GM19328 (cell line): ENCODE data around the gene NMT2.

ENCODE experiments used
- ATAC-seq: cut with Tn5 transposase; IDR thresholded peaks from one replicate; pipeline ENCODE4 v1.9.1; 2021; ENCODE audit warnings: mild to moderate bottlenecking, moderate library complexity; ENCODE audit not compliant: unreplicated experiment

The NMT2 gene

DNA sequence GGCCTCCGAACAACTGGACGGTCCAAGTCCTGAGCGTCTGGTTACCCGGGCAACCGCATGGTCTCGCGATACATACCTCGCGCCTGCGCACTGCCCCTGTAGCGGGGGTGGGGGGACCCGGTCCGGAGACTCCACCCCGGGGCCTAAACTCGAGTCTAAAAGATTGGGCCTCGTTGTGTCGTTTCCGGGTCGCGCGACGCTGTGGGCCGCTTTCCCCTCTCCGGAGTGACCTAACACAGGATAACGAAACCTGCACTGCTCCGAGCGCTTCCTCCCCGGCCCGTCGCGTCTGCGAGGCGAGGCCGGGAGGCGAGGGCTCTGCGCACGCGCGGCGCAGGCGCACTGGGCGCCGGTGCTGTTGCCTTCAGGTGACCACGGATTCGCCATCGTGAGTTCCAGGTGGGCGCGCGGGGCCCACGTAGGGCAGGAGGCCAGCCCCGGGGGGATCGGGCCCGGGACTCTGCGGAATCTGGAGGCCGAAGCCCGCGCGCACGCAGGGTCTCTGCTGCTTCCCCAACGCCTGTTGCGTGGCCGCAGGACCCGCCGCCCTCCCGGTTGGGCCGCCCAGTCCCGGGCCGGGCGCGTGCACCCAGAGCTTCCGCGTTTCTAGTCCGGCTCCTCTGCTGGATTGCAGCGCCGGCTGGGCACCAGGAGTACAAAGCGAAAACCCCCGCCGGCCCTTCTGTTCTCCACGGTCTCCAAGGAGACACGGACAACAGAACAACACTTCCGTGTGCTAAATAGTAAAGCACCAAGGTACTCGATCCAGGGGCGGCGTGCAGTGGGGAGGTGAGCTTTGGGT, 71.3 kb downstream of the NMT2 start, which contains the start of gene RPP38:
Gene RPP38, plus strand, starts transcription at position 345 of the 802 bp plus-strand sequence. CDS start 5,960 bp downstream, outside the sequence.
- ATAC-seq, result peak; percentile 77

DNA sequence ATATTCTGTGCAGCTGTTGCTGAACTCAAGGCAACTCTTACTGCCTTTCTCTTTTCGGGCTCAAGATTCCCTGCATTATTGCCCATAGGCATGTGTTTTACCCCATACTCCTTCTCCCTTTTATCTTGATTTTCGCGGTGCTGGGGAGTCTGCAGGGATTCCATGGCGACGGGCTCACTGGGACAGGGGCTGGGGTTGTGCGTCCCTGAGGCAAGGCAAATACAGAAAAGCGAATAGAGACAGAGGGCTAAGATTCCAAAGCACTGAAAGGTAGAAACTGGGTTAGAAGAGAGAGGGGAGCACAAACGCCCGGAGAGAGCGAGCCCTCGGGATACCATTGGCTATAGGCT, 71.9 kb downstream of the NMT2 start:
- ATAC-seq, result peak; percentile 19

DNA sequence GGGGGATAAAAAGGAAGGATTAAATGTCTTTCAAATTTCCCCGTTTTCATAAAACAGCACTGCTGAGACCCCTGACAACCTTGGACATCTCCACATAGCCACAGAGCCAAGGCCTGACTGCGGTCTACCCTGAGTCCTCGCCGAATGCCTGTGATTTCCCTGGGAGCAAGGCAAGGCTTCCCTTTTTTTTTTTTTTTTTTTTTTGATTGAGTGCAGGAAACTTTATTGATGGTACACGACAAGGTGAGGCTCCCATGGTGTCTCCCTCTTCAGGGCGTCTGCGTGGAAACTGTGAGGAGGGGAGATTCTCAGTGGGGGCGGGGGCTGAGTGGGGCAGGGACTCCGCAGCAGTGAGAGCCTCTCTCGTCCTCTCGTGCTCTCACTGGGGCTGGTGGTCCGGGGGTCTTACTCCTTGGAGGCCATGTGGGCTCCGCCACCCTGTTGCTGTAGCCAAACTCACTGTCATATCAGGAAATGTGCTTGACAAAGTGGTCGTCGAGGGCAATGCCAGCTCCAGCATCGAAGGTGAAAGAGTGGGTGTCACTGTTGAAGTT, 75.6 kb downstream of the NMT2 start:
- no peak for ATAC-seq

DNA sequence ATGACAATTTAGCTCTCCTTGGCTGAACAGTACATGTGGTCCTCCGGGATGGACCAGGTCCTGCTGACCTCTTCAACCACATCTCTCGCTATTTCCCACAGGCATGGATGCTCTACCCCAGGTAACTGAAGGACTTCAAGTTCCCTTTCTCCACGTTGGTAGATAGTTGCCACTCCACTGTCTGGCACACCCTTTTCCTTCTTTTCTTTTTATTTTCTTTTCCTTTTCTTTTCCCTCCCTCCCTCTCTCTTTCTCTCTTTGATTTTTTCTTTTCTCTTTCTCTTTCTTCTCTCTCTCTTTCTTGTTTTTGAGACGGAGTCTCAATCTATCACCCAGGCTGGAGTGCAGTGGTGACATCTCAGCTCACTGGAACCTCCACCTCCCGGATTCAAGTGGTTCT, 77.1 kb downstream of the NMT2 start:
- ATAC-seq, result no peak

DNA sequence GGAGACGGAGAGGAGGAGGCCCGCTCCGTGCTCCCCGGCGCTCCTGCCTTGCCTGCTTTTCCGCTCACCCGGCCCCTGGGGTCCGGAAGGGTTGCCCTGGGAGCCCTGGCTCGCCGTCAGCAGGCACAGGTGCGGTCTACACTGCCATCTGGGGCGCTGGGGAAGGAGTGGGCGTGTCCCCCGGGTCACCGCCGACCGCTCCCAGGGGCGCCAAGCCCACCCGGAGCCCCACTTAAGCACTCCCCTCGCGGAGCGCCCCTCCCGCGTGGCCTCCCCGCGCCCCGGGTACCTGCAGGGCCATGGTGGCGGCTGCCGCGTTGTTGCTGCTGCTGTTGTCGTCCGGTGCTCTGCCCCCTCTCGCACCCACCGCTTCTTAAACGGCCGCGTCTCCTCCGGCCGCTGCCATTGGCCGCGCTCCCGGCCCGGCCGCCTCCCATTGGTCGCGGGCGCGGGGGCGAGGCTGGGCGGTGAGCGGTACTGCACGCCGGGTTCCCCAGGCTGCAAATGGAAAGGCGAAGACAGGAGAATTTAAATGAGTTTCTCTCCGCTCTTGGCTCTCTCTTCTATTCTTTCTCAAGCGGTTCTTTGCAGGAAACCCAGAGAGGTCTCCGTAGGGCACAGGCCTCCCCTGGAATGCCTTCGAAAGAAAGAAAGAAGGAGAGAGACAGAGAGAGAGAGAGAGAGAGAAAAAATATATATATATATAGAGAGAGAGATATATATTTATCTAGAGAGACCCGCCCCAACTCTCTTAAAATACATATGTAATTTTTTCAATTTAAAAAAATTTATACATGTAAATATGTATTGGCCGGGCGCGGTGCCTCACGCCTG, 79.8 kb downstream of the NMT2 start, which contains the start of gene ACBD7:
Gene ACBD7, minus strand, starts transcription at position 349 of the 834 bp plus-strand sequence. Its CDS starts 48 bp downstream, at position 301.
- peak; percentile 98 for ATAC-seq

DNA sequence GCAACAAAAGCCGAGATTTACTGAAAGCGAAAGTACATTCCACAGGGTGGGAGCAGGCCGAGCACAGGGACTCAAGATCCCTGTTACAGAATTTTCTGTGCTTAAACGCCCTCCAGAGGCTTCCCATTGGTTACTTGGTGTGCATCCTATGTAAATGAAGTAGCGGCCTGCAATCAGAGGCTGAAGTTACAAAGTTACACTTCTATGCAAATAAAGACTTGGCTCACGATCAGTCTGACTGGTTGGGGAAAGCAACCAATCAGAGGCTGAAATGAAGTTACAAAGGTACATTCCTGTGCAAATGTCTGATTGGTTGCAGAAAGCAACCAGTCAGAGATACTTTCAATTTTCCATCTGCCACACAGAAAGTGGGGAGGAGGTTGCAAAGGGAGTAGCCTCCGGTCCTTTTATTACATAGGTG, 84.0 kb downstream of the NMT2 start:
- no peak for ATAC-seq

DNA sequence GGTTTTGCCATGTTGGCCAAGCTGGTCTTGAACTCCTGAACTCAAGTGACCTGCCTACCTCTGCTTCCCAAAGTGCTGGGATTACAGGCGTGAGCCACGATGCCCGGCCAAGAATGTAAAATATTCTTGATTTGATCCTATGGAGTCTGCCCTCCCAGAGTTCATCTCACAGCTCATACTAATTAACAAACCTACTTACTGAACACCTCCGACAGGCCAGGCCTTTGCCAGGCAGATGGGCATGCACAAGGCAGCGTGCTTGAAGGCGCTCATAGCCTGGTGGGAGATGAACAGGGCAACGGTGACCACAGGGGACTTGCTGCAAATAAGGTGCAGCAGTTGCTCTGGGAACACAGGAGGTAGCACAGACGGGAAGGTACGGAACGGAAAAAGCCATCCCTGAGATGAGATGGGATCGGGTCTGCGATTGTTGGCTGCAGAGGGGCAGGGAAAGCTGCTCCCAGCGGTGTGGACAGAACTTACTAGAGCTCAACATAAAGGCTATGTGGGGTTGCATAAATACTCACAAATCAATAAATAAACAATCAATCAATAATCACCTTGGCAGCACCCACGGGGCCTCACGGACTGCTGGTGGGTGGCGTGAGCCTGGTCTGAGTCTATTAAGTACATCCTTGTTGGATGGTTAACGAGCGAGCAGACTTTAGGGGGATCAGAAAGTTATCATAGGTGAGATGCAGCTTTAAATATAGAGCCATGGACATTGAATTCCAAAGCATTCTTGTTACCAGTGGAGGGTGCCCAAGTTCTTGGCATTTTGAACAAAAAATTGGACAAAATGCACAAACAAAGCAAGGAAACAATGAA, 84.6 kb downstream of the NMT2 start:
- no peak for ATAC-seq

DNA sequence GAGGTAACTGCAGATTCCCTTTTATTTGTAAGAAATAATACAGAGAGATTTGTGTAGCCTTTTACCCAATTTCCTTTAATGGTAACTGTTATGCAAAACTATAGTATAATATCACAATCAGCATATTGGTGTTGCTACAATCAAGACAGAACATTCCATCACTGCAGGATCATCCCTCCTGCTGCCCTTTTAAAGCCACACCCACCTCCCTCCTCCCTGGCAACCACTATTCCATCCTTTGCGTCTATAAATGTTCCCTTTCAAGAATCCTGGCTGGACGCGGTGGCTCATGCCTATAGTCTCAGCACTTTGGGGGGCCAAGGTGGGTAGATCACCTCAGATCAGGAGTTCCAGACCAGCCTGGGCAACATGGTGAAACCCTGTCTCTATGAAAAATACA, 93.1 kb downstream of the NMT2 start:
- no peak for ATAC-seq

DNA sequence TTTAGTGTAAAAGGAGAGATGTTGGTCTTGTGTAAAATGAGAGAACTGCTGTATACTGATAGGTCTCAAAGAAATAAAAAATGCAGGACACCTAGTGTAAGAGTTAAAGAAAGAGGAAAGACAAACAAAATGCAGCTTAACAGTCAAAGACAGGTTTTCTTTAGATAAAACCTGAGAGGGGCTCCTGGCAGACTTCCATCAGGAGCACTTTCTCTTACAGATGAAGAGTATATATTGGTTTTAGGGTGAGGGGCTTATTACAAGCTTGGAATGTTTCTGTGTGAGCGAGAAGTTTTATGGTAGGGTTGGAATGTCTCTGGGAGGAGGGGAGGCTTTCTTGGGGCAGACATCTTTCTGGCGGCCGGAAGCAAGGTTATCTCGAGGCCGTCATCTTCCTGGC, 96.1 kb downstream of the NMT2 start:
- ATAC-seq, result no peak

DNA sequence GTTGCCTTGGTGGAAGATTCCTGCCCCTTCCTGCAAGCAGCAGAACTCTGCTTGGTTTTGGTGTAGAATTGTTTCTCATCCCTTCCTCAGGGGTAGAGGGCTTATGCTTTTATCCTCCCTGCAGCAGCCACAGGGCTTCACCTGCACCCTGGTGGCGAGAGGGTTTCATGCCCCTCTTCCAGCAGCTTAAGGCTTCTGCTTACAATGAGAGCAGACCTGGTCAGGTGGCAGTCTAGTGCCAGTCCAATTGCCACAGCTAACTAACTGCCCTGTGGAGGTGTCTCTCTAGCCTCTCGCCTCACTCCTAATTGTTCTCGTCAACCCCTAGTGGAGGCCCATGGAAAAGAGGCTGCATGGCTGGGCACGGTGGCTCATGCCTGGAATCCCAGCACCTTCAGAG, 99.3 kb downstream of the NMT2 start:
- no peak for ATAC-seq

DNA sequence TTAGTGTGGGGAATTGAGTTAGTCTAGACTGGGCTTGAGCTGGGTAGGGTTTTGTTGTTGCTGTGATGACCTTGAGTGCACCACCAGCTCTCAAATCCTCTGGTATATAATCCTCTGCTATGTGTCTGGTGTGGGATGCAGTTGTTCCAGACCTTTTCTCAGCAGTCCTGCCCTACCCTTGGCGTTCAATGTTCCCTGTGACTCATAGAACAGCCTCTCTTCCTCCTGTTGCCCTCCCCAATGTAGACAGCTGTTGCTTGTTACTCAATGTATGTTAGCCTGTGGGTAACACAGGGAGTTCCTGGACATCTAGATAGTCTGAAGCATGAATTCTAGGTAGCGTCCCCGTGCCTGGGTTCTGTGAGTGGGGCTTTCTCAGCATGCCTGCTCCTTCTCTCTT, 99.7 kb downstream of the NMT2 start:
- ATAC-seq, result no peak

DNA sequence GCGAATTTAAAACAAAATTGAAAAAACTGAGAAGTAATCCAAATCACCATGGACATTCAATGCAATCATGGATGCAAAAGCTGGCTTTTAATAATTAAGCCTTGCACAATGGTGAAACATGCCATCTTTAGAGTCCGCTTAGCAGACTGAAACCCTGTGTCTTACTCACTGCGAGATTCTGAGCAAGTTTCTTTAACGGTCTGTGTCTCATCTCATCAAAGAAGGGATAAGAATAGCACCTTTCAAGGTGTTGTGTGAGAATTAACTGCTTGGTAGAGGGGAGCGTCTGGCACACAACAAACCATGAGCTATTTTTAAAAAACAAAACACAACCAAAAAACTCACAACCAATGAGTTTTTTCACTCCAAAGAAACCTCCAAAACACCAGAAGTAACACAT, 101.3 kb downstream of the NMT2 start:
- no peak for ATAC-seq

DNA sequence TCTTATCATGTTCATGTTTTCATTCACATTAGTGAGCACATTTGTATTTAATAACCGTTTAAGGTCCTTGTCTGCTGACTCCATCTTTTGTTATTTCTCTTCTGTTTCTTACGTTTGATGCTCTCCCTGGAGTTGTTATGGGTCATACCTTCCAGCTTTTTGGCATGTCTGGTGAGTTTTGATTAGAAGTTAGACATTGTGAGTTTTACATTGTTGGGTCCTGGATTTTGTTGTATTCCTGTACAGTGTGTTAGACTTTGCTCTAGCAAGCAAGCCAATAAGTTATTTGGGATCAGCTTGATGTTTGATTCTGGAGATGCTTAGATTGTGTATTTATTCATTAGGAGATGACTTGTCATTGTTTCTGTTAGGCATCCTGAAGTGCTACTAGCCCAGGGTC, 107.9 kb downstream of the NMT2 start:
- ATAC-seq, result no peak

DNA sequence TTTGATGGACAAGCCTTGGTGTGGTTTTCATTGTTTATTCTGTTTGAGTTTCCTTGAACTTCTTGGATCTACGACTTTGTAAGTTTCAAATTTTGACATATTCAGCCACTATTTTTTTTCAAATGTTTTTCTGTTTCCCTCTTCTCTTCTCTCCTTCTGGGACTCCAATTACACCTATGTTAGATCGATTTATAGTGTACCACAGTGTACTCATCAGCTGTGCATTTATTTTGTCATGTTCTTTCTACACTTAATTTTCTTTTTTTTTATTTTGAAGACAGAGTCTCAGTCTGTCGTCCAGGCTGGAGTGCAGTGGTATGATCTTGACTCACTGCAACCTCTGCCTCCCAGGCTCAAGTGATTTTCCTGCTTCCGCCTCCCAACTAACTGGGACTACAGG, 108.6 kb downstream of the NMT2 start:
- no peak for ATAC-seq

DNA sequence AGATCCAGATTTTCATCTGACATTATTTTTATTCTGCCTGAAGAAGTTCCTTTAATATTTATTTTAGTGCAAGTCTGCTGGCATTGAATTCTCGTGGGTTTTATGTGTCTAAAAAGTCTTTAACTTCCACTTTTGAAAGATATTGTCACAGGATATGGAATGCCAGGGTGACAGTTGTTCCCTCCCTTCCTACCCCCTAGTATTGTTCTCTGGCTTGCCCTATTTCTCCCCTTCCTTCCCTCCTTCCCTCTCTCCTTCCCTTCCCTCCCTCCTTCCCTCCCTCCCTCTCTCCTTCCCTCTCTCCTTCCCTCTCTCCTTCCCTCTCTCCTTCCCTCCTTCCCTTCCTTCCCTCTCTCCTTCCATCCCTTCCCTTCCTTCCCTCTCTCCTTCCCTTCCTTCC, 109.8 kb downstream of the NMT2 start:
- ATAC-seq, result no peak
